HUES64 (cell line): ENCODE measurements around the gene NF1.
"Not testable (repeated sequence)": the region's sequence is repeated elsewhere in the genome, so short reads cannot be mapped to it uniquely, and the experiment has no call there.

ENCODE experiments used
- H3K27ac ChIP-seq: 2 replicates; pipeline ENCODE4 v1.7.0; 2013; ENCODE audit warnings: low read depth, low read length, inconsistent platforms
- H3K27me3 ChIP-seq: 2 replicates; pipeline ENCODE4 v1.6.1; 2013; ENCODE audit warnings: mild to moderate bottlenecking, low read length; ENCODE audit not compliant: insufficient read depth
- H3K36me3 ChIP-seq: 2 replicates; pipeline ENCODE4 v1.6.1; 2013; ENCODE audit warnings: mild to moderate bottlenecking, low read length; ENCODE audit not compliant: insufficient read depth
- H3K4me1 ChIP-seq: 2 replicates; pipeline ENCODE4 v1.6.1; 2013; ENCODE audit warnings: mild to moderate bottlenecking, low read length, moderate library complexity; ENCODE audit not compliant: insufficient read depth
- H3K4me3 ChIP-seq: 2 replicates; pipeline ENCODE4 v1.5.1; 2013; ENCODE audit warnings: mild to moderate bottlenecking, low read length, moderate library complexity
- H3K9ac ChIP-seq: 2 replicates; pipeline ENCODE4 v1.6.1; 2013; ENCODE audit warnings: mild to moderate bottlenecking, low read depth, low read length
- H3K9me3 ChIP-seq: 2 replicates; pipeline ENCODE4 v1.6.1; 2013; ENCODE audit warnings: low read depth, low read length; ENCODE audit not compliant: insufficient read depth
- WGBS: fragments of 150-250, 120-280 bp; methylation state at CpG from one replicate; pipeline ENCODE4 v1.1.7; 2013; ENCODE audit warnings: missing lambda C conversion rate; 5-methylcytosine and 5-hydroxymethylcytosine counted together

The NF1 gene

DNA sequence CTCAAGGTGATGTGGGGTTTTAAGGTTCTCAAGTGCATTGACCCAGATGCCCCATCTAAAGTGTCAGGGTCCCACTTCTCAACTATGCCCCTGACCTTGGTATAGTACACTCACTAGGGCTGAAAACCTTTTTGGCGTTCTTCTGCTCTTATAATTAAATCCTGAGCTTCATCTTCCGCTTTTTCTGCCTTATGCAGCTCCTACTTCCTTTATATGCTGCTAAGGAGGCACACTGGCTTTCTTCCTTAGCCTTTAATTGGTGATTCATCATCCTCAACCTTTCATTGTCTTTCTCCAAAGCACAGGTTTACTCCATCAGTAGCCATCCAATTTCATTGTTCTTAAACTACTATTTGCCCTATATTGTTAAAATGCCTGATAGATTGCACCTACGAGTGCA is 5.3 kb upstream of the NF1 start:
- no peak overlapping the region for H3K27ac ChIP-seq
- H3K9ac ChIP-seq: no peak overlapping the region
- no peaks in the 10 kb centered on the region for H3K9me3 ChIP-seq
- H3K4me1 ChIP-seq: peaks cover 5% of the 10 kb centered on the region; the same call in 1 of the 2 replicates
- no peak overlapping the region for H3K4me3 ChIP-seq
- no peaks in the 10 kb centered on the region for H3K27me3 ChIP-seq
- 94% methylated on average over 3 of the region's 3 CpGs for WGBS
- no peaks in the 10 kb centered on the region for H3K36me3 ChIP-seq

DNA sequence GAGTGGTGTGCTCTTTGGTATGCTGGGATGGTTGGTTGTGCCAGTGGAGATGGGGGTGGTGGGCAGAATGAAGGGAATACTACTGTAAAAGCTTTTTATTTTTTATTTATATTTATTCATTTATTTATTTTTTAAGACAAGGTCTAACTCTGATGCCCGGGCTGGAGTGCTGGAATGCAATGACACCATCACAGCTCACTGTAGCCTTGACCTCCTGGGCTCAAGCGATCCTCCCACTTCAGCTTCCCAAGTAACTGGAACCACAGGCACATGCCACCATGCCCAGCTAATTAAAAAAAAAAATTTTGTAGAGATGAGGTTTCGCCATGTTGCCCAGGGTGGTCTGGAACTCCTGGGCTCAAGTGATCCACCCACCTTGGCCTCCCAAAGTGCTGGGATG is 4.1 kb upstream of the NF1 start:
- H3K9me3 ChIP-seq, H3K27ac ChIP-seq, H3K4me3 ChIP-seq, H3K4me1 ChIP-seq, H3K36me3 ChIP-seq, H3K9ac ChIP-seq, H3K27me3 ChIP-seq: not testable (repeated sequence)
- 92% methylated on average over 3 of the region's 3 CpGs for WGBS

DNA sequence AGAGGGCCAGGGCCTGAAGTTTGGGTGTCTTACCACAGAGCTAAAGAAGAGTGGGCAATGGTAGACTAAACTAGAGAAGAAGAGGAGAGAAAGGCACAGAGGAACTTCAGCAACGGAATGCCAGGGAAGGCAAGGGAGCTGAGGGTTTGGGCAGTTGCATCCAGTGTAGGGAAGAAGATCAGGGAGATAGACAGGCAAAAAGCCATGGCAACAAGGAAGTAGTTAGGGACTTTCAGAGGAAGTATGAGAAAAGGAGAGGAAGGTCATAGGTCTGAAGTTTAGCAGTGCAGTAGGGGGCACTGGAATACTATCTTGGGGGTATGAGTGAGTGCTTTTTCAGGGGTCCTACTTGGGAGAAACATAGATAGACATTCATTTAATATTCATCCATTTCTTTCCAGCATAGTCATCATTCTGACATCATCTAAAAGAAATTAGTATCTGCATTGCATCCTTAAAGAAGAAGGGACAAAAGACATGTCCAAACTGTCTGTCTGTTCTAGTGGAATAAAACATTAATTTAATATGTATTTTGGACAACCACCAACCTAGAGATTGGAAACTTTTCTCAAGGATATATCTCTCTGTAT is 2.2 kb upstream of the NF1 start:
- no peak overlapping the region for H3K9ac ChIP-seq
- no peaks in the 10 kb centered on the region for H3K9me3 ChIP-seq
- H3K27me3 ChIP-seq: no peaks in the 10 kb centered on the region
- H3K27ac ChIP-seq: no peak overlapping the region
- H3K4me1 ChIP-seq: peaks cover 16% of the 10 kb centered on the region
- no peak overlapping the region for H3K4me3 ChIP-seq
- H3K36me3 ChIP-seq: no peaks in the 10 kb centered on the region
- WGBS: 80% methylated on average over 1 of the region's 1 CpG

DNA sequence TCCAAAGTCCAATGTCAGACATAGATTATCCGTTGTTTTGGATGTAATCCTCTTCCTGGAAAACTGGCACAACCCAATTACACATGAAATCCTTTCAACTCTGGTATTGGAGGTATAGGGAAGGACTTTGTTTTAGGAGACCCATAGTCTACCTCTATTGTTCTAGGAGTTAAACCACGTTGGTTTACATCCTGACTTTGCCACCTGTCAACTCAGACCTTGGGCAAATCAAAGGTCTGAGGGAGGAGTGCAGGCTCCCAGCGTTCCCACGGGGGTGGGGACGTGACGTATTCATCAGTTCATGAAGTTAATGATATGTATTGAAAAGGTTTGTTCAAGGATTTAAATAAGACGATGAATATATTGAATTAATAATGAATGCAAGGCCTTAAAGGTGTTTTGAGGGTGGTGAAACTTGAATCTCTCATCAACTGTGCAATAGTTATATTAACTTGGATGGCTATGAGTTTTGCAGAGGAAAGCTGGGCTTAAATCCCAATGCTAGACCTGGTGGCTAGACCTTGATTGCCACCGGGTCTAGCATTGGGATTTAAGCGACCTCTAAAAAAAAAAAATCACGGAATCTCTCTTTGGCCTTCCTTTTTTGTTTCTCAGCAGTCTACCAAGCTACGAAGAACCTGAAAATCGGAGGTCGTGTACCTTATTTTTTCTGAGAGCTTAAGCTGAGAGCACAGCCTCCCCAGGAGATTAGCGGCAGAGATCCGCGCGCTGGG is 744 bp upstream of the NF1 start:
- Histone ChIP-seq H3K9me3 (no peaks in the 10 kb centered on the region), H3K4me1 (peaks cover 17% of the 10 kb centered on the region), H3K27me3 (no peaks in the 10 kb centered on the region), H3K27ac (peak overlapping the region; percentile 81), H3K9ac (peak overlapping the region; percentile 72), H3K4me3 (peak overlapping the region; percentile 99), H3K36me3 (no peaks in the 10 kb centered on the region)
- 21% methylated on average over 17 of the region's 17 CpGs for WGBS

DNA sequence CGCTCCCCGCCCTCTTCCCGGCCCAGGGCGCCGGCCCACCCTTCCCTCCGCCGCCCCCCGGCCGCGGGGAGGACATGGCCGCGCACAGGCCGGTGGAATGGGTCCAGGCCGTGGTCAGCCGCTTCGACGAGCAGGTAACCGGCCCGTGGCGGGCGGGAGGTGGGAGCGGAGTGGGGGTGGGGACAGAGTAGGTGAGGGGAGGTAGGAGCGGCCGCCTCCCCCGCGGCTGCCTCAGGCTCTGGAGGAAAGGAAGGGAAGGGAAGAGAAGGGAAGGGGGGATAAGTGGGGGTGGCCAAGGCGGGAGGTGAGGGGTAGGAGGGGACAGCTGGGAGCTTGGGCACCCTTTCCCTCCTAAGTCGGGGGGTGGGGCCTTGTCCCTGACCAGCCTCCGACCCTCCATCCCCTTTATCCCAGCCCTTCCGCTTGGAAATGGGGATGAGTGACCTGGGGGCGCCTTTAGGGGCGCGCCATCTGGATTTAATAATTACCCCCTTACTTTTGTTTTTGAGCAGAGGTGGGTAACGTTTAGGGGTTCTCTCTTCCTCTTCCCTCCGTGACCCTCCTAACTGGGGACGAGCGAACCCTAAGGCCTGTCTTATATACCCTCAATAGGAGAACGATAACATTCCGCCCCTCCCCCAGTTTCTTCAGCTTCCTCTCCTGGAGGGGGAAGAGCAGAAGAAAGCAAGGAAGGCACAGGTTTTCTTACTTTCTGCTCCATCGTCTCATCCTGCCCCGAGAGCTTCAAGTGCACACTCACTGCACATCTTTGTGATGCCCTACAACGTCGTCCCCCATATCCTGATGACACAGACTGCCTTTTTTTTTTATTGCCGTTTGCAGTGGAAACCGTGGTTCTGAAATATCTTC is 694 bp downstream of the NF1 start:
- peak overlapping the region; percentile 96 for H3K27ac ChIP-seq
- WGBS: under 1% methylated on average over 39 of the region's 45 CpGs
- H3K36me3 ChIP-seq: no peaks in the 10 kb centered on the region
- peak overlapping the region; percentile 64 for H3K9ac ChIP-seq
- no peaks in the 10 kb centered on the region for H3K9me3 ChIP-seq
- H3K4me1 ChIP-seq: peaks cover 17% of the 10 kb centered on the region
- no peaks in the 10 kb centered on the region for H3K27me3 ChIP-seq
- peak overlapping the region; percentile 99 for H3K4me3 ChIP-seq

DNA sequence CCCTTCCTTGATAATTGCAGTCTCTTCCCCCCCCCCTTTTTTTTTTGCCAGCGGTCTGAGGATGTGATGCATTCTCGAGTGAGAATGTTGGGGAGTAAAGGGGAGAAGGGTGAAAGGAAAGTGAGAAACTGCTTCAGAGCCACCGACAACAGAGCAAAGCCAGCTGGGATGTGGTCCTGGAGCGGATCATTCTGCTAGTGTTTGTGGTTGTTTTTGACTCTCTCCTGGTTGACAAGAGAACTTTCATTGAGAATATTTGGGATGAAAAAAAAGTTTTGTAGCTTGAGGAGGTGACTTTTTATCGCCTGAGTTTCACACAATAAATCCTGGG is 1.3 kb downstream of the NF1 start:
- Histone ChIP-seq H3K27me3 (no peaks in the 10 kb centered on the region), H3K27ac (peak overlapping the region; percentile 96), H3K4me3 (peak overlapping the region; percentile 99), H3K9ac (peak overlapping the region; percentile 64), H3K36me3 (no peaks in the 10 kb centered on the region), H3K4me1 (peaks cover 22% of the 10 kb centered on the region), H3K9me3 (no peaks in the 10 kb centered on the region)
- 9% methylated on average over 5 of the region's 5 CpGs for WGBS

DNA sequence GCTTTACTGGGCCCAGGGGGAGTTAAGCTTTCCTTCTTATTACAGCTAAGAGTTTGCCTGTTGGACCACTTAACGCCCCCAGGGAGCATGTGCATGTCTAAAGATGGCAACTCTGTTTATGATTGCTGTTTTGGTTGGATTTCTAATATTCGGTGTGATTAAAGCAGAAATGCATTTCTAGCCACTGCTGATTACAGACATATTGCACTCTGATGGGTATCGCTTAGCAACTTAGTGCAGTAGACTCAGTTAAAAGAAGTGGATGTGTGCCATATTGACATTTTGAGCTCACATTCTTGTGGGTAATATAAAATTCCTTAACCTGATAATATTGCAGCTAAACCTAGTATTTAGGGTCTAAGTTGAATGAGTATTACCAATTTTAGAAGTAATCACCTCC is 4.2 kb downstream of the NF1 start:
- Histone ChIP-seq H3K27ac (no peak overlapping the region), H3K9me3 (no peaks in the 10 kb centered on the region)
- WGBS: 90% methylated on average over 3 of the region's 3 CpGs

DNA sequence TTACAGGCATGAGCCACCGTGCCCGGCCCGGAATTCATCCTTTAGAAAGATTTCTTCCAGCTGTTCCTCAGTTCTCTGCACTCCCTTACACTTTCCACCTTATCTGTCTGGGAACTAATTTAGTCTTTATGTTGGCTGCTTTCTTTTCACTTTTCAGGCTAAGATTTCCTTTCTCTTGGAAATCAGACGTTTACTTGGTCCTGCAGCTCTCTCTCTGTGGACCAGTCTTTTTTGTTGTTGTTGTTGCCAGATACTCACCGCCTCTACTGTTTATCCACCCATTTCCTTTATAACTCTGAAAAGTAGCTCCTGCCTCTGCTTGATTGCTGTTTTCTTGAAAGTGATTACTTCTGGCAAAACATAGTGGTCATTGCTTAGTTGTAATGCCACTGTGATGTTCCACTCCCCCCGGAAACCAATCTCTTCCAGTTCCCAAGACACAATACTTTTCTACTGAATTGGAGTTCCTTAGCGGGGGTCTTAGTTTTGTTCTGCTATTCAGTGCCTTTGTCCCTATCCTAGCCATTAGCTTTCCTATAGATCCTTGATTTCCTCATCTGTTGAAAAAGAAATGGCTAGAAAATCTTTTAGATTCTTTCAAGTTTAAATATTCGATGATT is 6.2 kb downstream of the NF1 start:
- Histone ChIP-seq H3K4me1 (peaks cover 26% of the 10 kb centered on the region), H3K36me3 (no peaks in the 10 kb centered on the region), H3K9me3 (no peaks in the 10 kb centered on the region), H3K4me3 (no peak overlapping the region), H3K9ac (no peak overlapping the region), H3K27me3 (no peaks in the 10 kb centered on the region), H3K27ac (no peak overlapping the region)
- WGBS: 87% methylated on average over 8 of the region's 8 CpGs

More for the DNA sequence above, 4.2 kb downstream of the NF1 start:
- Histone ChIP-seq H3K4me3 (no peak overlapping the region), H3K27me3 (no peaks in the 10 kb centered on the region), H3K4me1 (peaks cover 28% of the 10 kb centered on the region), H3K36me3 (no peaks in the 10 kb centered on the region), H3K9ac (no peak overlapping the region)

DNA sequence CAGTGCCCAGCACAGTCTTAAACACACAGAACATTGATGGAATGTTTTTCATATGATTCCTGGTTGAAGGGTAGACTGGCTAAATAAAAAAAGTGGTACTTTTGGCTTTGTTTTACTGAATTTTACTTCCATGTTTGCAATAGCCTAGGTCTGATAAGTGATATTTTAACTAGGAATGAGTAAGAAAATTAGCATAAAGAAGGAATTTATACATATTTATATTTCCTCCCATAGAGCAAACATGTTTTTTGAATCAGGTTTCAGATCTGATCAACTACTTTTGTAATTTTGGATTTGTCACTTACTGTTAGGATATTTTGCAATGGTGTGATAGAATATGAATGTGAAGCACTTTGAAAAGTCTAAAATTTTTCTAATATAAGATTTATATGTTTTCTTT is 7.2 kb downstream of the NF1 start:
- Histone ChIP-seq H3K27ac (no peak overlapping the region; the same call in 1 of the 2 replicates), H3K27me3 (no peaks in the 10 kb centered on the region), H3K9me3 (no peaks in the 10 kb centered on the region), H3K36me3 (no peaks in the 10 kb centered on the region), H3K4me3 (no peak overlapping the region), H3K4me1 (peaks cover 18% of the 10 kb centered on the region), H3K9ac (no peak overlapping the region)

DNA sequence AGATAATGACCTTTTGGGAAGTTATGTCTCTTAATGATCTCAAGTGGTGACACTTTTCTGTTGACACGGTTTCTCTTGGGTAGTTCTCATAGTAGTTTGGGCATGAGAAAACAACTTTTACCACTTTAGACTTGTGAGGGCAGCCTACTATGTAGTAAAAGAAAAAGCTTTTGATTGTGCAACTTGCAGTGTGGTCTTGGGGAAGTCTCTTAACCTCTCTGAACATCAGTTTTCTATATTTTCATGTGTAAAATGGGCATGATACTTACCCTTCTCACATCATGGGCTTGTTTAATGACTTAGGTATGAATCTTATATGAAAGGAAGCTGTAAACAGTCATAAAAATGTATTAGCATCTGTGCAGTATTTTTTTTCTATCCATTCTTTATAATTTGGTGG is 11.2 kb downstream of the NF1 start:
- Histone ChIP-seq H3K27me3 (no peaks in the 10 kb centered on the region), H3K9ac (no peak overlapping the region), H3K27ac (no peak overlapping the region), H3K4me3 (no peak overlapping the region), H3K36me3 (no peaks in the 10 kb centered on the region), H3K9me3 (no peaks in the 10 kb centered on the region), H3K4me1 (peaks cover 26% of the 10 kb centered on the region)
- 95% methylated on average over 1 of the region's 1 CpG for WGBS

DNA sequence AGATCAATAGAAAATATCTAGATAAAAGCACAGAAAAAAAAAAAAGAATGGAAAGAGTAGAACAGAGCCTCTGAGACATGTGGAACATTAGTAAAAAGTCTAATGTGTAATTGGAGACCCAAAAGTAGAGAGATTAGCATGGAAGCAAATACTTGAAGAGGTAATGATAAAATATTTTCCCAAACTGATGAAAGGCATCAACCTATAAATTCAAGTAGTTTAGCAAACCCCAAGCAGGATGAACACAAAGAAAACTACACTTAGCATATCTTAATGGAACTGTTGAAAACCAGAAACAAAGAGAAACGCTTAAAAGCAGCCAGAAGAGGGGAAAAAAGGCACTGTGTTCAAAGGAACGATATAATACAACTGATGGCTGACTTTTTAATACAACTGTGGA is 16.4 kb downstream of the NF1 start:
- Histone ChIP-seq H3K27me3 (no peaks in the 10 kb centered on the region), H3K9me3 (no peaks in the 10 kb centered on the region), H3K4me3 (no peak overlapping the region), H3K4me1 (peaks cover 34% of the 10 kb centered on the region), H3K36me3 (no peaks in the 10 kb centered on the region), H3K27ac (peak overlapping the region; percentile 12; the same call in 1 of the 2 replicates), H3K9ac (peak overlapping the region; percentile 11; the same call in 1 of the 2 replicates)
- 67% methylated on average over 2 of the region's 2 CpGs for WGBS
